Inflammatory macrophage (primary cell): ENCODE measurements around the gene KNDC1.
"Not testable (repeated sequence)": the region's sequence is repeated elsewhere in the genome, so short reads cannot be mapped to it uniquely, and the experiment has no call there.

ENCODE experiments used
- DNase-seq, 2 donors: peaks; one replicate each; pipeline ENCODE4 v3.0.0-alpha.2; 2020 to 2022

Gene KNDC1

GRCh38 chr10:133140417-133141143, 19.4 kb upstream of the KNDC1 start:
- DNase-seq, result no peak

GRCh38 chr10:133141144-133141957, 18.7 kb upstream of the KNDC1 start:
- no peak for DNase-seq

GRCh38 chr10:133141958-133142340, 18.1 kb upstream of the KNDC1 start:
- DNase-seq, result no peak

GRCh38 chr10:133142523-133143199, 17.4 kb upstream of the KNDC1 start:
- DNase-seq, result no peak

GRCh38 chr10:133143200-133143533, 16.9 kb upstream of the KNDC1 start:
- DNase-seq, result no peak

- no peak for DNase-seq
Observed at GRCh38 chr10:133143546-133143945, 16.5 kb upstream of the KNDC1 start.

- no peak for DNase-seq
Observed at GRCh38 chr10:133144771-133145170, 15.2 kb upstream of the KNDC1 start.

GRCh38 chr10:133150226-133150625, 9.8 kb upstream of the KNDC1 start:
- no peak for DNase-seq

GRCh38 chr10:133150656-133151055, 9.4 kb upstream of the KNDC1 start:
- no peak for DNase-seq

- not testable (repeated sequence) for DNase-seq
Observed at GRCh38 chr10:133151071-133151470, 8.9 kb upstream of the KNDC1 start.

- no peak for DNase-seq
Observed at GRCh38 chr10:133151543-133151972, 8.5 kb upstream of the KNDC1 start.

GRCh38 chr10:133154411-133154810, 5.6 kb upstream of the KNDC1 start:
- DNase-seq, result no peak

- DNase-seq, result no peak
Observed at GRCh38 chr10:133154996-133155778, 4.8 kb upstream of the KNDC1 start.

- DNase-seq, result no peak
Observed at GRCh38 chr10:133156674-133157579, 3.1 kb upstream of the KNDC1 start.

GRCh38 chr10:133157662-133158436, 2.2 kb upstream of the KNDC1 start:
- no peak for DNase-seq

GRCh38 chr10:133158437-133158755, 1.6 kb upstream of the KNDC1 start:
- no peak for DNase-seq

- DNase-seq, result no peak
Observed at GRCh38 chr10:133158756-133159610, 1.0 kb upstream of the KNDC1 start.

- DNase-seq, result no peak
Observed at GRCh38 chr10:133159611-133159949, 439 bp upstream of the KNDC1 start.

GRCh38 chr10:133160826-133161471, 930 bp downstream of the KNDC1 start:
- no peak for DNase-seq
